Ecto neural progenitor cell (in vitro differentiated cells): ENCODE results near the gene UPB1.
"Not testable (repeated sequence)": the region's sequence is repeated elsewhere in the genome, so short reads cannot be mapped to it uniquely, and the experiment has no call there.

Experiments used
- DNase-seq: peaks from one replicate; pipeline ENCODE4 v3.0.0-alpha.2; 2018; ENCODE audit warnings: low spot score

The UPB1 gene

GRCh38 chr22:24532075-24532474, 36.9 kb downstream of the UPB1 start:
- DNase-seq = no peak

- no peak for DNase-seq
Measured at GRCh38 chr22:24535348-24535747, 40.2 kb downstream of the UPB1 start.

GRCh38 chr22:24536089-24536488, 41.0 kb downstream of the UPB1 start:
- DNase-seq = no peak

- DNase-seq = no peak
Measured at GRCh38 chr22:24540470-24540869, 45.3 kb downstream of the UPB1 start.

GRCh38 chr22:24541681-24542515, 46.8 kb downstream of the UPB1 start:
- DNase-seq = no peak

- DNase-seq = no peak
Measured at GRCh38 chr22:24542641-24543040, 47.5 kb downstream of the UPB1 start.

- DNase-seq = no peak
Measured at GRCh38 chr22:24543185-24543601, 48.1 kb downstream of the UPB1 start.

- no peak for DNase-seq
Measured at GRCh38 chr22:24543679-24544243, 48.6 kb downstream of the UPB1 start.

- no peak for DNase-seq
Measured at GRCh38 chr22:24548812-24549211, 53.7 kb downstream of the UPB1 start.

- DNase-seq = no peak
Measured at GRCh38 chr22:24550028-24550901, 55.1 kb downstream of the UPB1 start.

- no peak for DNase-seq
Measured at GRCh38 chr22:24550902-24551435, 55.8 kb downstream of the UPB1 start.

GRCh38 chr22:24552503-24553286, 57.6 kb downstream of the UPB1 start:
- DNase-seq = not testable (repeated sequence)

- no peak for DNase-seq
Measured at GRCh38 chr22:24553597-24554312, 58.6 kb downstream of the UPB1 start.

GRCh38 chr22:24554313-24555164, 59.4 kb downstream of the UPB1 start, which contains the start of gene GUCD1:
Gene GUCD1 (minus strand): TSS chr22:24555138. CDS start chr22:24554991, 147 bp downstream.
- DNase-seq = peak; percentile 63

- DNase-seq = peak; percentile 100
Measured at GRCh38 chr22:24555165-24556039, 60.3 kb downstream of the UPB1 start, which contains the start of gene SNRPD3. Gene SNRPD3 (plus strand): TSS chr22:24555999. CDS start chr22:24557675, 1,676 bp downstream.

GRCh38 chr22:24559471-24559870, 64.3 kb downstream of the UPB1 start:
- no peak for DNase-seq

- no peak for DNase-seq
Measured at GRCh38 chr22:24563246-24563645, 68.1 kb downstream of the UPB1 start.

- DNase-seq = no peak
Measured at GRCh38 chr22:24564376-24565058, 69.4 kb downstream of the UPB1 start.
